G401.6 (cell line): Measurements from ENCODE around the gene ORAI2.

ENCODE experiments used
- FAIRE-seq: peaks from 2 replicates; lab custom pipeline; 2012; peaks lifted over from hg19 to GRCh38; lab: Jason Lieb, UNC

ORAI2 gene

DNA sequence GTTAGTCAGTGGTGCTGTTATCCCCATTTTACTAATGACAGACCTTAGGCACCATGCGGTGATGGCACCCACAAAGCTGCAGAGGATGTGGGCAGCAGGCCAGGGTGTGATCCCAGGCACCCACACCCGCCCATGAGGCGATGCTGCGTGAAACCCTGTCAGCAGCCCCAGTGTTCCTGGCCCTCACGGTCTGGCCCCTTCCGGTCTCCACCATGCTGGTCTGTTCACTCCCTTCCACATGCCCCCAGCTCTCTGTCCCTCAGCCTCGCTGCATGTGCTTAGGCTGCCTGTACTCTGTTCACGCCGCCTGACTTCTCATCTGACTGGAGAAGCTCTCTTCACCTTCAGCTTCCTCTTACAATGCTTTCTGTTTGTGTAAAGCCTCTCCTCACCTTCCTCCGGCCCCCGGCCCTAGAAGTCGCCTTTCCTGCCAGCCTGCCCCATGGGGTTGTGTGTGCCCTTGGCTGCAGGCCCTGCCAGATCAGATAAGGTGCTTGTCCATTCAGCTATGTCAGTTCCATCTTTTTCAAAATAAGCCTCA is 17.6 kb upstream of the ORAI2 start:
- no peak for FAIRE-seq

DNA sequence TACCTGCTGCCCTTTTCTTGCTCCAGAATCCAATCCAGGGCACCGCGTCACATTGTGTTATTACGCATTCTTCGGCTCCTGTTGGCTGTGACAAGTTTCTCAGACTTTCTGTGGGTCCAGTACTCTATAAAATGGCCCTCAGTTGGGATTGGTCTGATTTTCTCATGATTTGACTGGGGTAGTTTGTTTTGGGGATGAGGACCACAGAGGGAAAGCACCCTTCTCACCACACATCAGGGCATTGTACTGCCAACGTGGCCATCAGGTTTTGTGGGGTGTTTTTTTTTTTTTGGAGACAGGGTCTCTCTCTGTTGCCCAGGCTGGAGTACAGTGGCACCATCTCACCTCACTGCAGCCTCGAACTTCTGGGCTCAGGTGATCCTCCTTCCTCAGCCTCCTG is 17.0 kb upstream of the ORAI2 start:
- FAIRE-seq = no peak

DNA sequence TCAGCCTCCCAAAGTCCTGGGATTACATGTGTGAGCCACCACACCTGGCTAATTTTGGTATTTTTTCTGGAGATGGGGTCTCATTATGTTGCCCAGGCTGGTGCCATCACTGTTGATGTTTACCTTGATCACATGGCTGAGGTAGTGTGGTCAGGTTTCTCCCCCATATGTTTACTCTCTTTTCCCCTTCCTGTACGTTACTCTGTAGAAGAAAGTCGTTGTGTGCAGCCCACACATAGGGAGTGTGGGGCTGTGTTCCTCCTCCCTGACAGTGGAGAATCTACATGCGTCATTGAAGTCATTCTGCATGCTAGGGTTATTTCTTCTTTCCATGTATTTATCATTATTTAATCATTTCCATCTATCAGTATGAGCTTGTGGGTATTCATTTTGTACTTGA is 16.3 kb upstream of the ORAI2 start:
- no peak for FAIRE-seq

DNA sequence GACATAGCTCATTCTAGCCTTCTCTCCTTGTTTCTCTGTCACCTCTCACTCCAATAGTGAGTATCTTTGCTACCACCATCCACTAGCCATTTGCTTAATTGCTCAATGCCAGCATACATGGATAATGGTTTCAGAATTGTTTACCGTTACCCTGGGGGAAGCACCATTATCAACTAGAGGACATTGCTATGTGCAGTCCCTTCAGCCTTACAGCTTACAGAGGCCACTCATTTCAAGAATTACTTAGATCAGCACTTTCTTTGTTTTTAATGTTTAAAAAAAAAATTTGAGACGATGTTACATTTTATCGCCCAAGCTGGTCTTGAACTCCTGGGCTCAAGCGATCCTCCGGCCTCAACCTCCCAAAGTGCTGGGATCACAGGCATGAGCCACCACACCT is 14.8 kb upstream of the ORAI2 start:
- FAIRE-seq = no peak

DNA sequence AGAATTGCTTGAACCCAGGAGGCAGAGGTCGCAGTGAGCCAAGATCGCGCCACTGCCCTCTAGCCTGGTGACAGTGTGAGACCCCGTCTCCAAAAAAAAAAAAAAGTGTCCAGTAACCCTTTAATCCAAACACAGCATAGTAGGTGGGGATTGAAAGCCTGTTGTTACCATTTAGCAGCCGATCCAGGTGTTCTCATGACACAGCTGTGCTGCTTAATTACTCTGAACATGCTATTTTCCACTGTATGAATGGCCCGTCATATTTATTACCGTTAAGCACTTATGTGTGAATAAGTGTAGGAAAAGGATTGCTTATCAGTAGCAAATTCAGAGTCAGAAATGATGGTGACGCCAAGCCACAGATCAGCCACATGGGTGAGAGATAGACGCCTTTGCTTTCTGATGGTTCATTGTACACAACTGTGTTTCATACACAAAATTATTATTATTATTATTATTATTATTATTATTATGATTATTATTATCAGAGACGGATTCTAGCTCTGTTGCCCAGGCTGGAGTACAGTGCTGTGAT is 11.6 kb upstream of the ORAI2 start:
- FAIRE-seq = no peak

DNA sequence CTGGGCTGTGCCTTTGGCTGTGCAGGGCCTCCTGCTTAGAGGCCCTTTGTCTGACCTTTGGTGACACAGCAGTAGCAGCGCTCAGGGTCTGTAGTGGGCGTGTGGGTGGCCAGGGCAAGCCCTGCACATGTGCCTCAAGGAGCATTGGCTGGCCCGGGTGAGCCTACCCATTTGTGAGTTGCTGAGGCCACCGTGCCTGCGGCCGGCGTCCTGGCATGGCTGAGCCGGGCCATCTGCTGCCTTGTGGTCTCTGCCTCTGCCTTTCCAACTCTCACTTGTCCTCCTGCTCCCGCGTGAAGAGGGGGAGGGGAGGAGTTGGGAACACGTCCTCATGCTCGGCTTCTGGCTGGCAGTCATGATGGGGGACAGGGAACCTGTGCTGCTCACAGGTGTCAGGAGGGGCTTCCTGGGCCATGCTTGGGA is 9.2 kb upstream of the ORAI2 start:
- FAIRE-seq = no peak

DNA sequence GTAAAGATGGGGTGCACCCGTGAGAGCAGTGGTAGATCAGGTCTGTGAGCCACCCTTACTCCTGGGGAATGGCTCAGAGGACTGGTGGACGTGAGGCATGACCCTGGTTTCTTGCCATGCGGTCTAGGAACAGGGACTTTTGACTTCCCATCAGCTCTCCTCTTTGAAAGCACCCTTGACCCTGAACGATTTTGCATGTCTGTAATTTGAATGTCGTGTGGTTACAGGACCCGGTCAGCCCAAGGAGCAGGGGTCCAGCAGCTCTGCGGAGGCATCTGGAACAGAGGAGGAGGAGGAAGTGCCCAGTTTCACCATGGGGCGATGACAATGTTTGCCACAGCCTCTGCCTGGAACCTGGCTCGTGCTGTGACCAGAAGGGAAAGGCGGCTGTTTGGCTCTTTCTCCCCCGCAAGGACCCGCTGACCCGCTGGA is 8.6 kb upstream of the ORAI2 start:
- no peak for FAIRE-seq

DNA sequence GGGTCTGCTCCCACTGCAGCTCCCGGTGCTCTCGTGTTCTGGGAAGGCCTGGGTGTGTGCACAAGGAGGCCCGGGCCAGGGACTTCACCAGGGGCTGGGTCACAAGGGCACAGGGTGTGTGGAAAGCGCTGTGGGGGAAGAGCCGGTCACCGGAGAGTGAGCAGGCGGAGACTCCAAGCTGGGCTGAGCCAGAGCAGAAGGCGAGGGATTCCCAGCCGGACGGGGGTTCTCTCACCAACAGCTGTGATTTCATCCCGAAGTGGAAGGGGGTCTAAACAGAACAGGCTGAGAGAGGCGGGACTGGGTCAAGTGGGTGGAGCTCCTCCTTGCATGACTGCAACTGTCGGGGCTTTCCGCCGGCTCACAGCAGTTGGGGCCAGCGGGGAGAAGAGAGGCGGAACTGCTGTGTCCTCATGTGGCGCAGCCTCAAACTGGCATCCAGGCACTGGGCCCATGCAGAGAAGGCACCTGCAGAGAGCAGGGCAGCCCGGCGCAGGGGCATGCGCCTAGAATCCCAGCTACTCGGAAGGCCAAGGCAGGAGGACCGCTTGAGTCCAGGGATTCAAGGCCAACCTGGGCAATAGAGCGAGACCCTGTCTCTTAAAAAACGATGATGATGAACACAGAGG is 7.6 kb upstream of the ORAI2 start:
- FAIRE-seq = no peak

DNA sequence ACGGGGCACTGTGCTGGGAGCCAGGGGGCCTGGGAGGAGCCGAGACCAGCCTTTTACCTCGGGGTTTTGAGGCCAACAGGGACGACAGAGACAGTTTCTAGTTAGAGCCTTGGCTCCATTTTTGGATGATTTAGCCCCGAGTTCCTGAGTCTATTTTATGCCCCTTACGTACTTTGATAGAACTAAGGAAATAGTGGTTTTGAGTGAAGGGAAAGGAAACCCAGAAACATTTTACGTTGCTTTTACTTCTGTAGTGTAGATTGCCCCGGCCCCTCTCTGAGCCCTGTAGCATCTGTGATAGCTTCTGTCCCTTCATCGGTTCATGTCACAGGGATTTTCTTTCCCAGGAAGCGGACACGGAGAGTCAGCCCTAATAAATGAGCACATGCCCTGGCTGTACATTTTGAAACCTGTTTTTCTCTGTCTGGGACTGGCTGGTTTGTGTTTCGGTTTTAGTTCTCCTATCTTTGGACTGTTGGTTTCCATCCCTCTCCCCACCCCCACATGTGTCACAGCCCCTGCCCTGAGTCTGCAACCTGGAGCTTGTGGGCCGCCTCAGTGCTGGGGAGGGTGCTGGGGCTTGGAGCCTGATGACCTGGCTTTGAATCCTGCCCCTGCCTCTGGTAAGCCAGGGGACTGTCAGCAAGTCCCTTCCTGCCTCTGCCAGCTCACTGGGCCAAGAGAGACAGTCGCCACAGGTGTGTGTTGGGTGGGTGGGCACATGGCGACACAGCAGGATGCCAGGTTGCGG is 6.9 kb upstream of the ORAI2 start:
- no peak for FAIRE-seq

DNA sequence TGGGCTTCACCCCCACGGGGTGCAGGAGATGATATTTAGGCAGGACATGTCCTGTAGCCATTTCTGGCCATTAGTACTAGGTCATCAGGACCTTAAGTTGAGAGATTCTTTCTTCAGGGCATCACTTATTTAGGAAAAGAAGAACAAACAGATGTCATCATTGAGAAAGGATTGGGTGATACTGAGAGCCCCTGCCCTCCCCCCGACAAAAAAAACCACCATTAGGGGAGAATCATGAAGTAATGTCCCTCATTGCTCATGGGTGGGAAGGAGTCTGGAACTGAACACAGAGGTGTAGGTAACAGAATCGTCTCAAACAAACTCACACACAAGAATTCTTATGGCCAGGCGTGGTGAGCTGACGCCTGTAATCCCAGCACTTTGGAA is 6.4 kb upstream of the ORAI2 start:
- FAIRE-seq = no peak

DNA sequence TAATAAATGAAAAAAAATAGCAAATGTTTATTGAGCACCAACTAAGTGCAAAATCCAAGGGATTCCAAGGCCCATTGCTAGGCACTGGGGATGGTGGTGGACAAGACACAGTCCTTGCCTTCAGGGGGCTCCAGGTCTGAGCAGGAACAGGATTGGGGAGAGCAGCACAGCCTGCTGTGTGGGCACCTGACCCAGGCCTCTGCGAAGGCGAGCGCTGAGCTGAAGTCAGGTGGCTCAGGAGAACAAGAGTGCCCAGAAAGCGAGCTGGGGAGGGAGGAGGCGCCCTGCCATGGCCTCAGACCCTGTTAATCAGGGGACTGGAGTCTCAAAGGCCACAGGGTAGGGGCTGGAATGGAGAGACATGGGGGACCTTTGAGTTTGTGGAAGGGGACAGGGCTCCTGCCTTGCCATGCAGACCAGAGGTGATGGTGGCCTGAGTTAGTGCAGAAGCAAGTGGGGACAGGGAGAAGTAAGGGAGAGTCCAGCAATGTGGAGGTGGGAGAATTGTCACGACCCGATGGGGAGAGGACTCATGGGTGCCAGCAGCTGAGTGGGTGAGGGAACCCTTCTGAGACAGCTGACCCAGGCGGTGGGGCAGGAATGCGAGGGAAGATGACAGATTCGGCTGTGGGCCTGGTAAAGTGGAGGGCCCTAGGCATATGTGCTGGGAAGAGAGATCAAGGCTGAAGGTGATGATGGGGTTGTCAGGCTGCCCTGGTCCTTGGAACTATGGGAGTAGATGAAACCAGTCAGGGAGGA is 4.1 kb upstream of the ORAI2 start:
- no peak for FAIRE-seq

DNA sequence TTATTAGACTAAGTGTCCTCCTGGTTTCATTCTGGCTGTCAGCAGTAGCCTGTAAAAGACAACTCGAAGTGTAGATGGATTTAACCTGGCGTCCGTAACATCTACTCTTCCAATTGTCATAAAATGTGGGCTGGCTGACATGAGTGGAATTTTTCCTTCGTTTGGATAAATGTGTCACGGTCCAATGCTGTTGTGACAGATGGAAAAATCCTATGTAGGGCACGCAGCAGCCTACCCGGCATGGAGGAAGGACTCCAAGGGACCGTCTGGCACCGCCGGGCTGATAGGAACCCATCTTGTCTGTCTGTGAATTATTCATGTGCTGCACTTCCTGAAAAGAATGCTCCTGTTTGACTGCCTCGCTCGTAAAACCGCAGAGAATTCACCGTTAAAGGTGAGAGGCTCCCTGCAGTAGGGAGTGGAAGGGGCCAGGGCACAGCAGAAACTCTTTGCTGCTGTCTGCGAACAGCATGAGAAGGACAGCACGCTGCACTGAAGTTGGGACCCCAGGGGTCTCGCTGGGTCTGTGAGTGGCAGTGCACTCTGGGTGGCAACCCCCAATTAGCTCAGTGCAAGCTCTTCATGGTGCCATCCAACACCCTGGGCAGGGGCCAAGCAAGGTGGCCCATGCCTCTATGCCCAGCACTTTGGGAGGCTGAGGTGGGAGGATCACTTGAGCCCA is 1.6 kb upstream of the ORAI2 start:
- no peak for FAIRE-seq

DNA sequence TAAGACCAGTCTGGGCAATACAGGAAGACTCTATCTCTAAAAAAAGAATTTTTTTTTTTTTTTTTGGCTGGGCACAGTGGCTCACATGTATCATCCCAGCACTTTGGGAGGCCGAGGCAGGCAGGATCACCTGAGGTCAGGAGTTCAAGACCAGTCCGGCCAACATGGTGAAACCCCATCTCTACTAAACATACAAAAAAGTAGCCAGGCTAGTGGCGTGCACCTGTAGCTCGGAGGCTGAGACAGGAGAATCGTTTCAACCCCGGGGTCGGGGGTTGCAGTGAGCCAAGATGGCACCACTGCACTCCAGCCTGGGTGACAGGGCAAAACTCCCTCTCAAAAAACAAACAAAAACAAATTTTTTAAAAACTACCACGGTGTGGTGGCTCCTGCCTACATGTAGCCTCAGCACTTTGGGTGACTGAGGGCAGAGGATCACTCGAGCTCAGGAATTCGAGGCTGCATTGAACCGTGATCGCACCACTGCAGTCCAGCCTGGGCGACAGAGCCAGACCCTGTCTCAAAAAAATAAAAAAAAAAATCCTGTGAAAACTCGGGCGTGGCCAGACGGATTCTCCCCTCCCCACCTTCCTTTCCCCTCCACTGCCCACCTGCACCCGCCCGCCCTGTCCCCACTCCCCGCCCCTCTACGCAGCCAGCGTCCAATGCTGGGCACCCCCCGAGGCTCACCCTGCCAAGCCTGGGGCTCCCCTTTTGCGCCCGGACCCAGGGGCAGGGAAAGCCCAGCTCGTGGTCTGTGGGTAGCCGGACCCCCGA is 745 bp upstream of the ORAI2 start:
- no peak for FAIRE-seq

DNA sequence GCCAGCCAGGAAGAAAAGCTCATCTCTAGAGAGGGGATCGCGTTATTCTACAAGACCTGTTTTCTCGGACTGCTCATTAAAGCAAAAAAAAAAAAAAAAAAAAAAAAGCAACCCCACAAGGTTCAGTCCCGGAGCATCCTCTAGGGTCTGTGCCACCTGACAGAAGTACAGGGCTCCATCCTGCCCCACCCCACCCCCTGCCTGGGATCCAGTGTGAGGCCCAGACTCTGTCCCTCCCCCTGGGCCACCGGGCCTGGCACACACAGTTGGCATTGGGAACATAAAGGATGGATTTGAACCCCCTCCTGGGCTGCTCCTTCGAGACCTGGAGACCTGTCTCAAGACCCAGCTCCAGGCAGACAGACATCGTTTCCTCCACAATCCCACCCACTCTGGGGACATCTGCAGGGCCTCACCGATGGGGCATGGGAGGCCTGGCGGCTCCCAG is 688 bp downstream of the ORAI2 start:
- no peak for FAIRE-seq

DNA sequence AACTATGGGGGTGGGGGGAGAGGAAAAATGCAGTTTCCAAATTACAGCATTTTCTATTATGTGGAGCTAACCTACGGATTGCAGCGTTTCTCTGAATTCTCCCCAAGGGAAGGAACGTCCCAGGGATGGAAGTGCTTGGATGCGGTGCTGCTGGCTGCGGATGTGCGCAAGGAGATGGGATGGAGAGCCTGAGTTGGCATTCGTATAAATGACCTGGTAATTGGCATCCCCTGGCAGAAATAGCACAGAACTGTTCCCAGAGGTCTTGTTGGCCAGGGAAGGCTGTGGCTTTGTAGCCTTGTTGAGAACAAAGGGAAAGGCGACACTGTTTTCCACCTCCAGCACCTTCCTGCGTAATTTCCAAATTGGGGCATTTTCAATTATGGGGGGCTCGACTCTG is 2.7 kb downstream of the ORAI2 start:
- no peak for FAIRE-seq

DNA sequence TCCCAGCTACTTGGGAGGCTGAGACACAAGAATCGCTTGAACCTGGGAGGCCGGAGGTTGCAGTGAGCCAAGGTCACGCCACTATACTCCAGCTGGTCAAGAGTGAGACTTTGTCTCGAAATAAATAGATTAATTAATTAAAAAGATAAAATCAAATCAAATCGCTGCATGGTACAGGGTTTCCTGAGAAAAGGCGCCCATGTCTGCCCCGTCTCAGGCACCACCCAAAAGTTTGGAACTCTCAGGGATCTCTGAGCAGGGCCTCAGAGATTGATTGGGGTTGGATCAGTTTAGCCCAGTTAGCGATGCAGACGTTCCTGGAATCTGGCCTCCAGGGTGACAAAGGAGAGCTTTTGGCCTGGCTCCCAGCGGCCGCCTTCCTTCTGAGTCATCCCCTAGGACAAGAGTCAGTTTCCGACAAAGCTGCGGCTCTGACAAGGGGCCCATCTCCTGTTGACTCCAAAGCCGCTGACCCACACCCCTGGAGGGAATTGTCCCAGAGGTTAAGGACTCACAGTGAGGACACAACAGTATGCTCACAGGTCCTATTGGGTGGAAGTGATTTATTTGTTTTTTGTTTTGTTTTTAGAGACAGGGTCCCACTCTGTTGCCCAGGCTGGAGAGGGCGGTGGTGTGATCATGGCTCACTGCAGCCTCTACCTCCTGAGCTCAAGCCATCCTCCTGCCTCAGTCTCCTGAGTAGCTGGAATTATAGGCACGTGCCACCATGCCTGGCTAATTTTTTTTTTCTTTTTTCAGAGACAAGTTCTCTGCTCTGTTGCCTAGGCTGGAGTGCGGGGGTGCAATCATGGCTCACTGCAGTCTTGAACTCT is 6.8 kb downstream of the ORAI2 start:
- FAIRE-seq = no peak

DNA sequence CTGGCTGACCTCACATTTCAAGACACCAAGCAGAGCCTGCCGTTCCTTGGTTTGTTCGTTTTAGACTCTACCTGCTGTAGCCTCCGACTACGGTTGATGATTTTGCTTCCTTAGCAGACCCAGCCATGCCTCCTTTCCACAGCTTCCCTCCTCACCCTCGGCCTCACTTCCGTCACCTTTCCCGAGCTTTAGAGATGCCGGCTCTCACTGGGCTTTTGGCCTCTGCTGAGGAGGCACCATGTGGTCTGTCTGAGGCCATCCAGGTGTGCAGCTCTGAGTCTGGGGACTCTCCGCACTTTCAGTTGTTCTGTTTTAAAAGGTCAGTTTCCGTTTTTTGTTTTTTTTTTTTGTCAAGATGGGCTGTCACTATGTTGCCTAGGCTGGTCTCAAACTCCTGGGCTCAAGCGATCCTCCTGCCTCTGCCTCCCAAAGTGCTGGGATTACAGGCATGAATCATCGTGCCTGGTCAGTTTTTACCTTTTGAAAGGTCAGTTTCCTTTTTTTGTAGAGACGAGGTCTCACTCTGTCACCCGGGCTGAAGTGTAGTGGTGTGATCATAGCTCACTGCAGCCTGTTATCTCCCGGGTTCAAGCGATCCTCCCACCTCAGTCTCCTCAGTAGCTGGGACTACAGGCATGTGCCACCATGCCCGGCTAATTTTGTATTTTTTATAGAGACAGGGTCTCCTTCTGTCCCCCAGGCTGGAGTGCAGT is 11.7 kb downstream of the ORAI2 start:
- FAIRE-seq = no peak

DNA sequence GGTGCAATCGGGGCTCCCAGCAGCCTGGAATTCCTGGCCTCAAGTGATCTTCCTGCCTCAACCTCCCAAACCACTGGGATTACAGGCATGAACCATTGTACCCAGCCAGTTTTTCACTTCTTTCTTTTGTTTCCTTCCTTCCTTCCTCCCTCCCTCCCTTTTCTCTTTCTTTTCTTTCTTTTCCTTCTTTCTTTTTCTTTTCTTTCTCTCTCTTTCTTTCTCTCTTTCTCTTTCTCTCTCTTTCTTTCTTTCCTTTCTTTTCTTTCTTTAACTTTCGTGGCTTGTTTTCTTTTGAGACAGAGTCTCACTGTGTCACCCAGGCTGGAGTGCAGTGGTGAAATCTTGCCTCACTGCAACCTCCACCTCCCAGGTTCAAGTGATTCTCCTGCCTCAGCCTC is 12.3 kb downstream of the ORAI2 start:
- FAIRE-seq = no peak

DNA sequence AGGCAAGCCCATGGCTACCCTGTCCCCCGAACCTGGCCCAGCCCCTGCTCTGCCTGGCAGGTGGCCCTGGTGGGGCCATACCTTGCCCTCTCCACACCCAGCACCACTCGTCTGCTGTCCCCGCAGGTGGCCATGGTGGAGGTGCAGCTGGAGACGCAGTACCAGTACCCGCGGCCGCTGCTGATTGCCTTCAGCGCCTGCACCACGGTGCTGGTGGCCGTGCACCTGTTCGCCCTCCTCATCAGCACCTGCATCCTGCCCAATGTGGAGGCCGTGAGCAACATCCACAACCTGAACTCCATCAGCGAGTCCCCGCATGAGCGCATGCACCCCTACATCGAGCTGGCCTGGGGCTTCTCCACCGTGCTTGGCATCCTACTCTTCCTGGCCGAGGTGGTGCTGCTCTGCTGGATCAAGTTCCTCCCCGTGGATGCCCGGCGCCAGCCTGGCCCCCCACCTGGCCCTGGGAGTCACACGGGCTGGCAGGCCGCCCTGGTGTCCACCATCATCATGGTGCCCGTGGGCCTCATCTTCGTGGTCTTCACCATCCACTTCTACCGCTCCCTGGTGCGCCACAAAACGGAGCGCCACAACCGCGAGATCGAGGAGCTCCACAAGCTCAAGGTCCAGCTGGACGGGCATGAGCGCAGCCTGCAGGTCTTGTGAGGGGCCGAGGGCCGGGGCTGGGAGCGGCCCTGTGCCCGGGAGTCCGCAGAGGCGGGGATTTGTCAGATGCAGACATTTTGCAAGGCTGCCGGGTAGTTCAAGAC is 13.2 kb downstream of the ORAI2 start:
- no peak for FAIRE-seq
